NCI-H1092 treated with DMSO at 0.1 percent for 48 hours (cell line): ENCODE results near the gene CACTIN.

Experiments
- DNase-seq: peaks from one replicate; lab custom pipeline; 2025; lab: John Stamatoyannopoulos, UW

Gene CACTIN

GRCh38 chr19:3609779-3610719, 16.5 kb downstream of the CACTIN start:
- DNase-seq = no peak

DNA sequence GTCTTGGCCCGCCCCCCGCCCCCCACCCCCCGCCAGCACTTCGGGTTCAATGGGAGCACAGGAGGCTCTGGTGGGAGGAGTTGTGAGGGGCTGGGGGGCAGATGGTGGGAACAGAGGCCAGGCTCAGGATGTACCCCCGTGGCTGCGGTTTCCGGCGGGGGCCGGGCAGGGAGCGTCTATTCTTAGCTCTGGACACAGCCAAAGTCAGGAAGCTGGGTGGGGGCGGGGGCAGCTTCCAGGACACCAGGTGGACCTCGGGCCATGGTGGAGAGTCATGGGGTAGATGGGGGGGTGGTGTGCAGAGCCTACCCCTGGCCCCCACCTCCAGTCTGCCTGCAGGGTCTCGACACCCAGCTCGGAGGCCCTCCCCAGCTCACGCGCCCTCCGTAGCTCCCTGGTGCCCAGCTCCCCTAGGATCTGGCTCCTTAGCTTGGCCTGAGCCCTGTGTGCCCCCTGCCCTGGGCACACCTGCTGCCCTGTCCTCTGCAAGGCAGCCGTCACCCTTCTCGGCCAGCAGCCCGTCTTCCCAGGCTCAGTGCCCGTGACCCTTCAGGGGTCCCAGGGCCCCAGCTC, 17.8 kb downstream of the CACTIN start:
- DNase-seq = no peak

DNA sequence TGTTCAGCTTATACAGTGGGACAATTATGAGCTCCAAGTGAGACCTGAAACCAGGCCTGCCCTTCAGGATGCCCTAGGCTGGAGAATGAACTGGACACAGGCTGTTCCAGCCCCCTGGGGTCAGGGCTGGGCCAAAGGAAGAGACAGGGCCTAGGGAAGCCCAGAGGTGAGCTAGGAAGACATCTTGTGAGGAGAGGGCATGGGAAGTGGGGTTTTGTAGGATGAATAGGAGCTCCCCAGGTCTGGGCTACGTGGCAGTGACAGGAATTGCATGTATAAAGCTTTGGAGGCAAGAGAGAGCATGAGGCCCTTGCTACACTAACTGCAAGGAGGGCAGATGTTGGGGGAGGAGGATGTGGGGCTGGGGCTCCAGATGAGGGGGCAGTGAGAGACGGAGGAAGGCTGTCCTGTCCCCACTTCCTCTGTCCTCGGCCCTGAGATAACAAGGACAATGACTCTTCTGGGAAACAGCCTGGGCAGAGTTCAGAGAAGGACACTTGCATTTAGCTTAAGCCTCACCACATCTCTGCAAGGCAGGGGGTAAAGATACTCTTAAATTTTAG, 18.4 kb downstream of the CACTIN start:
- DNase-seq = no peak

DNA sequence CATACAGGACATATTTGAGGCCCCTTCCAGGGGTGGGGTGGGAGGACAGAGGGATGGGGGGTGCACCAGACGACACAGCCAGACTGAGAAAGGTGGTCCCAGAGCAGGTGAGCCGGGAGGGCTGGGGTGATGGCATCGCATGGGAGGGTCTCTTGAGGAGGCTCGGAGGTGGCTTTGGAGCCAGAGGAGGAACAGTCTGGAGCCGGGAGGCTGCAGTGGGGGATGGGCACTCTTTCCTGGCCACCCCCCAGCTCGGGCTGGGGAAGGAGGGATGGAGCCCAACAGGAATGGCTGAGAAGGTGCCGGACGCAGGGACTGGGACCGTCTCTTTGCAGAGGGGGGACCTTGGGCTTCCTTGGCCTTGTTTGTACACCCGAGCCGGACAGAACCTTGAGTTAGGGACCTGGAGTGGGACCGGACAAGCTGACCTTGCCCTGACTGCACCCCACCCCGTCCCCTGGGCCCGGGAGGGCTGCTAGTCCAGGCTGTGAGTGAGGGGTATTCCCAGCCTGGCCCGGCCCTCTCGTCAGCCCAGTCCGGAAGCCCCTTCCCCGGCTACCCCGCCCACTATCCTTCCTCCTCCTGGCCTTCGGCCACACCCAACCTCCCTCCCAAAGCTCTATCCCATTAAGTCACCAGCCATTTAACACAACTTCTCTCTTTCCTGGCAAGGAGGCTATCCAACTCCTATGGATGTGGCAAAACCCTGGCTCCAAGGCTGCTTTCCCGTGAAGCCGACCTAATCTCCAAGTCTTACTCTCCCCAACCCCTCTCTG, 19.1 kb downstream of the CACTIN start:
- DNase-seq = no peak

DNA sequence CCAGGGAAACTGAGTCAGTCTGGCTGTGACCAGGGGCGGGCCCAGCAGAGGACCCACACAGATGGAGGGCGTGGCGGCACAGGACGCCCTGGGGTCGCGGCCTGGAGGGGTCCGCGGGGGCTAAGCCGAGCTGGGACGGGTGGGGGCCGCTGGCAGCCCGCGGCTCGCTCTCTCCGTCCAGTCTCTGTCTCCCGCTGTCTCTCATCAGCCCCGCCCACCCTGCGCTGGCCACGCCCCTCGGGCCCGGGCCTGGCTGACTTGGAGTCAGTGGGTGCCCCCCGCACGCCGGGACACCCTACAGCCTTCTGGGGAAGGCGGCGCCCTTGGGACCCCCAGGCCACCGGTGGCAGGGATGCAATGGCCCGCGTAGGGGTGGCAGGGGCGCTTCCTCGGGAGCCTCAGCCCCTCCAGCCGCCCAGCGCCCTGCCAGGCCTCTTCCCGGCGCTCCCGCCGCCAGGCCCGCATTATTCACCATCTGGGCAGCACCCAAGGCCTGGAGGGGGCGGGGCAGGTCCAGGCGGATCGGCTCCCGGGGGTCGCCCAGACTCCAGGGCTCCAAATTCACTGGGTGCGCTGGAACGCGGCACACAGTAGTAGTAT, 19.8 kb downstream of the CACTIN start, which contains the start of gene TBXA2R:
Gene TBXA2R, minus strand, starts transcription at position 186 of the 600 bp plus-strand sequence. CDS start 6,241 bp downstream, outside the sequence.
- no peak for DNase-seq

GRCh38 chr19:3606174-3606689, 20.4 kb downstream of the CACTIN start:
- DNase-seq = no peak

DNA sequence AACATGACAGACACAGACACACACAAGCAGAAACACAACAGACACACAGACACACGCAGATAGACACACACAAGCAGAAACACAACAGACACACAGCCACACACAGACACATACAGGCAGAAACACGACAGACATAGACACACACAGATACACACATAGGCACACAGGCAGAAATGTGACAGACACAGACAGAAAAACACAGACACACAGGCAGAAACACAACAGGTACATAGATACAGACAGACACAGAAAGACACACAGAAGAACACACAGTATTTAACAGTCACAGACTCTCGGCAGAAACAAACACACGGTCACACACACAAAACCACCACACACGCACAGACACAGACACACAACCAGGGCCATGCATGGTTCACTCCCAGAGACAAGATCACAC, 20.8 kb downstream of the CACTIN start:
- DNase-seq = no peak

- DNase-seq = no peak
Observed at GRCh38 chr19:3605361-3605760, 21.2 kb downstream of the CACTIN start.

DNA sequence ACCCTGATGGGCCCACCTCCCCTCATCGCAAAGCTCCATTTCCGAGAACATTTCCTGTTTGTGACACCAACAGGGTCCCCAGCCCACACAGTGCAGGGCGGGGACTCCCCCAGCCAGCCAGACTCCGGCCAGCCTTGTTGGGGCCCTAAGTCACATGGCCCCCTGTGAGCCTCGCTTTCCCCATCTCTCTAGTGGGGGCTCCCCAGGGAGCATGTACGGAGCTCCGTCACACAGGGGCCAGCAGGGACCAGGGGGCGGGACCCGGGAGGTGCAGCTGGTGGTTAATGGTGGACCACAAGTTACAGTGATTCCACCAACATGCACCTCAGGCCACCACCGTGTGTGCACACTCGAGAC, 21.6 kb downstream of the CACTIN start:
- DNase-seq = no peak

DNA sequence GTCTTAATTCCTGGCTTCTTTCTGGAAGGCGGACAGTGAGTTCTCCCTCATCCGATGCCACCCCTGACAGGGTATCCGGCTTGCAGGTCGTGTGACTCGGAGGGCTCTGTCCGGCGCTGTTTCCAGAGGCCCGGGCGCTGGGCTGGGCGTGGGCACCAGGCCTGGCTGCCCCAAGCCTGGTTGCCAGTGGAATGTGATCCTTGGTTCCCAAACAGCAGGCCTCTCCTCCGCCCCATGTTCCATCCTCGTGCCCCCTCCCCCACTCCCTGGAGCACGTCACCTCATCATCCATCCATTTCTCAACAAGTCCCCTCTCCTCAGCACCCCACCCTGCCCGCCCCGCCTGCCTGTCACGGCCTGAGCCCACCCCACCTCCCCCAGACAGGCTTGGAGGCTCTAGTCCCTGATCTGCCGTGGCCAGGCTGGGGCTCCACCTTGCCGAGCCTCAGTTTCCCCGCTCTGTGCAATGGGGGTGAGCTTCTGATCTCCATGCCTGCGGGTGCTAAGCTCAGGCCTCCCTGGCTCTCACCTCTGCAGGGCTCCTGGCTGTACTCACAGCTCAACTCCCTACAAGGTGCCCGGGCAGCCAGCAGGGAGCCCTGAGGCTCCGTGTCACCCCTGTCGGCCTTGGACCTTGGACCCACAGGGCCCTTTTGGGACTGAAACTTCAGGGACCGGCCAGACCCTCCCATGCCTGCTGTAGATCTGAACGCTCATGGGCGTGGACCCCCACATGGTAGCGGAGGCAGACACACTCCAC, 22.2 kb downstream of the CACTIN start:
- no peak for DNase-seq

GRCh38 chr19:3603121-3603811, 23.3 kb downstream of the CACTIN start:
- no peak for DNase-seq

GRCh38 chr19:3601021-3601420, 25.6 kb downstream of the CACTIN start:
- DNase-seq = no peak

DNA sequence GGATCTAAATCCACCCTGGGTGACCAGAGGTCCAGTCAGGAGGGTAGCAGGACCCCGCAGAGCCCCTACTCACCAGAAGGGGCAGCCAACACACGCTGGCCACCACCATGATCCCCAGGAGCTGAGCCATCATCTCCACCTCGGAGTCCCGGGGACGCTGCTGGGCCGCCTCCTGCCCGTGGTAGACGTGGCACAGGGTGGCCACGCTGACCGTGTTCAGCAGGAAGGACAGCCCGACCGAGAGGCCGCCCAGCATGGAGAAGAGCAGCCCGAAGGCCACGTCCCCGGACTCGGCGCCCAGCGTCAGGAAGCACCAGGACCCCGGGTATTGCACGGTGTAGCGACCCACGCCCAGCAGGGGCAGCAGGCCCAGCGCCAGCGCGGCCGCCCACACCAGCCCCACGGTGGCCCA, 26.8 kb downstream of the CACTIN start:
- no peak for DNase-seq

DNA sequence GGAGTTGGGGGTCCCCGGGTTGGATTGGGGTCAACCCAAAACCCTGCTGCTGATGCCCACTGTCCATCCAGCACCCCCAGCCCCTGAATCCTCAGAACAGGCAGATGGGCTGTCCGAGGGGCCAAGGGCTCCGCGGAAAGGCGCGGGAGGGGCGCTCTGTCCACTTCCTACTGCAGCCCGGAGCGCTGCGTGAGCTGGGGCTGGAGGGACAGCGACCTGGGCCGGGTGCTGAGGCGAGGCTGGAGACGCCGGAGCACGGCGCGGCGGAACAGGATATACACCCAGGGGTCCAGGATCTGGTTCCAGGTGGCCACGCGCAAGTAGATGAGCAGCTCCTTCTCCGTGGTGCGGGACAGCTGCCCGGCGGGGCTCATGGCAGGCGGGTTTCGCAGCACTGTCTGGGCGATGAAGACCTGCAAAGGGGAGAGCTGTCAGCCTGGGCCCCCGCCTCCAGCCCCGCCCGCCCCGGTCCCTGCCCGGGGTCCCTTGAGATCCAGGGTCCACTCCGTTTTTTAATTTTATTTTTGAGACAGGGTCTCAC, 31.0 kb downstream of the CACTIN start:
- DNase-seq = no peak

GRCh38 chr19:3593156-3593555, 33.4 kb downstream of the CACTIN start:
- DNase-seq = no peak

DNA sequence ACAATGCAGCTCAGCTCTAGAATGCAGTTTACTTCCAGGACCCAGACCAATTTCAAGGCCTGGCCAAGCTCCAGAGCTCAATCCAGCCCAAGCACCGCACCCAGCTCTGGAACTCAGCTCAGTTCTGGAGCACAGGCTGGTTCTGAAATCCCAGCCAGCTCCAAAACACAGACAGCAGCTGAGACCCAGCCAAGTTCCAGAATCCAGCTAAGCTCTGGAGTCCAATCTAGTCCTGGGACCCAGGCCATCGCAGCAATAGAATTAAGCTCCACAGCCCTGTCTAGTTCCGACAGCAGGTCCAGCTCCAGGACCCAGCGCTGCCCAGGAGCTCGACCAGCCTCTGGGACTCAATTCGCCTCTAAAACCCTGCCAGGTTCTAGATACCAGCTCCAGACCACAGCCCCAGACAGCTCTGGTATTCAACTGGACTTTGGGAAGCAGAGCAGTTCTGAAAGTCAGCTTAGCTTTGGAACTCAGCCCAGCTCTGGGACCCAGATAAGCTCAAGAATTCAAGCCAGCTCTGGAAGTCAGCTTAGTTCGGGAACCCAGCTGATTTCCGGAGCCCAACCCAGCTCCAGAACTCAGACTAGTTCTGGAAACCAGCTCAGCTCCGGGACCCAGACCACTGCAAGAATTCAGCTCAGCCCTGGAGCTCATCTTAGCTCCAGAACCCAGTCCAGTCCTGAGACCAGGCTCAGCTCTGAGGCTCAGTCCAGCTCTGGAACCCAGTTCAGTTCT, 34.5 kb downstream of the CACTIN start:
- DNase-seq = no peak

- DNase-seq = no peak
Observed at GRCh38 chr19:3590991-3591659, 35.5 kb downstream of the CACTIN start.

DNA sequence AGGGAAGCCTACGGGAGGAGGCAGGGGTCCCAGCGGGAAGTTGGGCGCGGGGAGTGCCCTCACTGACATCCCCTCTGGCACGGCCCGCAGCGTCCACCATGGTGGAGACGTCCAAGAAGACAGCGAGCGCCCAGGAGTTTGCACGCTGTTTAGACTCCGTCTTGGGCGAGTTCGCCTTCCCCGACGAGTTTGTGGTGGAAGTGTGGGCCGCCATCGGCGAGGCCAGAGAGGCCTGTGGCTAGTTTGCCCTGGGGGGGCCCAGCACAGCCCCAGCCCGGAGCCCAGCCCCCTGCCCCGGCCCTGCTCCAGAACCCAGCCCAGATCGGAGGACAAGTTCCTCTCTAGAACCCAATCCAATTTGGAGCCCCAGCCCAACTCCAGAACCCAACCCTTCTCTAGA, 36.6 kb downstream of the CACTIN start:
- no peak for DNase-seq

- no peak for DNase-seq
Observed at GRCh38 chr19:3589439-3589838, 37.2 kb downstream of the CACTIN start.
